SH-SY5Y (cell line): ENCODE measurements around the gene AGO1.

Experiments used
- GATA2 ChIP-seq: IDR thresholded peaks from 2 replicates; pipeline ENCODE4 v1.6.1; 2011; ENCODE audit warnings: mild to moderate bottlenecking, low read depth, low read length
- GATA3 ChIP-seq: IDR thresholded peaks from 2 replicates; pipeline ENCODE4 v1.6.1; 2011; ENCODE audit warnings: low read depth, mild to moderate bottlenecking, low read length, moderate library complexity

- no peak for TF ChIP-seq GATA3
- no peak for TF ChIP-seq GATA2
Measured at GRCh38 chr1:35882945-35883634, at the start of gene AGO1.
